Lung (tissue), 12 donors: ENCODE data around the gene PSMC4. TPM values are rescaled to one million over a fixed set of nuclear protein-coding genes. Genes with fewer than 3 reads are reported as not detected.

Experiments
- ATAC-seq: fragments of 200-7000 bp; cut with Tn5 transposase; one replicate; pipeline ENCODE4 v1.9.1; 2020; ENCODE audit warnings: moderate number of reproducible peaks; ENCODE audit not compliant: insufficient read depth, low FRiP score
- DNase-seq, 3 donors: peaks; one replicate each; pipeline ENCODE4 v3.0.0-alpha.2; 2013 to 2017
- H3K27ac ChIP-seq, 2 donors: one replicate each; pipeline ENCODE4 v1.5.1; 2013; ENCODE audit warnings: mild to moderate bottlenecking in 2 of 2, moderate library complexity in 2 of 2, control low read depth in 1 of 2, inconsistent platforms in 1 of 2, low read depth in 1 of 2, low read length in 1 of 2
- H3K27me3 ChIP-seq, 3 donors: one replicate each; pipeline ENCODE4 v1.5.1; 2013; ENCODE audit warnings: low read length in 2 of 3; ENCODE audit not compliant: control insufficient read depth in 3 of 3, insufficient read depth in 3 of 3
- H3K36me3 ChIP-seq, 4 donors: one replicate each; pipeline ENCODE4 v1.5.1; 2013; ENCODE audit warnings: low read length in 4 of 4, mild to moderate bottlenecking in 1 of 4, moderate library complexity in 1 of 4; ENCODE audit not compliant: control insufficient read depth in 4 of 4, insufficient read depth in 4 of 4
- H3K4me1 ChIP-seq, 5 donors: one replicate each; pipeline ENCODE4 v1.5.1; 2013; ENCODE audit warnings: low read length in 5 of 5, mild to moderate bottlenecking in 2 of 5, moderate library complexity in 1 of 5; ENCODE audit not compliant: control insufficient read depth in 5 of 5, insufficient read depth in 5 of 5
- H3K4me3 ChIP-seq: one replicate; pipeline ENCODE4 v1.5.1; 2013; ENCODE audit warnings: mild to moderate bottlenecking, control low read depth, moderate library complexity
- H3K9ac ChIP-seq, 2 donors: one replicate each; pipeline ENCODE4 v1.5.1; 2013; ENCODE audit warnings: low read length in 2 of 2, control low read depth in 1 of 2; ENCODE audit not compliant: insufficient read depth in 1 of 2
- H3K9me3 ChIP-seq, 4 donors: one replicate each; pipeline ENCODE4 v1.5.1; 2013; ENCODE audit warnings: low read length in 3 of 4, mild to moderate bottlenecking in 1 of 4, moderate library complexity in 1 of 4; ENCODE audit not compliant: control insufficient read depth in 4 of 4, insufficient read depth in 3 of 4
- WGBS, 2 donors: extraction: QIAGEN DNeasy Blood & Tissue Kit; methylation state at CpG; one replicate each; pipeline ENCODE4 v1.1.7; 2013; 5-methylcytosine and 5-hydroxymethylcytosine counted together
- polyA plus RNA-seq, 2 donors: library from polyadenylated mRNA; stranded (reverse); fragments of 200-250 nt; gene quantifications; one replicate each; pipeline ENCODE4 v1.2.1, GENCODE V29; 2013
- total RNA-seq, 2 donors: library from RNA; depleted of rRNA in 1 of 2; stranded (reverse); fragments of >200 nt in 1 of 2; gene quantifications; one replicate each; pipeline ENCODE4 v1.2.1, GENCODE V29; 2014 to 2021
- TF ChIP-seq, protein P1 (sequence below): IDR thresholded peaks from 2 replicates; pipeline ENCODE4 v1.5.1; 2012; ENCODE audit warnings: mild to moderate bottlenecking; ENCODE audit errors: control extremely low read depth, extremely low read depth
- donor health status: control.
- donor health status: control.
- donor health status: Bipolar disorder and iron deficiency.
- donor health status: healthy.
- donor health status: DM: yes; HTN: yes; CAD: no.

PSMC4 gene
- total and polyA plus RNA-seq, 4 donors, result 45.2 to 95.4 (median 87.2) TPM

DNA sequence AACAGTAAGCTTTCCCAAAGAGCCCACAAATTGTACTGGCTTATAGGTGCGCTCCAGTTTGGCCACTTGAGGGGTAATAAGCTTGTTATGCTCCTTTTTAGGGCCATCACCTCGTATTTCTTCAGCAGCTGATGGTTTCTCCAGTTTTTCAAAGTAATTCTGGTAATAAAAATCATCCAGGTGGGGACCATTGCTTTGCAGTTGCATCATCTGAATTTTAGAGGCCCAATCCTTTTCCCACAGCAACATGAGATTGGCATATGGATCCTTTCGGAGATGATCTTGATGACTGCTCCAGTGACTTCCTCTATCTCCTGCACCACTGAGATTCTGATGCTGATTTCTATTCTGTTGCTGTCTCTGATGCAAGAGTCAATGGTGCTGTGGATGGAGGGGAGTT, 53.0 kb downstream of the PSMC4 start:
- Histone ChIP-seq H3K27me3 (no peaks in the 10 kb centered on the region), H3K4me3 (no peak overlapping the region), H3K36me3 (no peaks in the 10 kb centered on the region), H3K4me1 (no peaks in the 10 kb centered on the region), H3K9me3 (peaks cover 2 to 41% (median 21%) of the 10 kb centered on the region in 4 donors), H3K9ac (no peak overlapping the region), H3K27ac (no peak overlapping the region)
- TF ChIP-seq, protein P1, sequence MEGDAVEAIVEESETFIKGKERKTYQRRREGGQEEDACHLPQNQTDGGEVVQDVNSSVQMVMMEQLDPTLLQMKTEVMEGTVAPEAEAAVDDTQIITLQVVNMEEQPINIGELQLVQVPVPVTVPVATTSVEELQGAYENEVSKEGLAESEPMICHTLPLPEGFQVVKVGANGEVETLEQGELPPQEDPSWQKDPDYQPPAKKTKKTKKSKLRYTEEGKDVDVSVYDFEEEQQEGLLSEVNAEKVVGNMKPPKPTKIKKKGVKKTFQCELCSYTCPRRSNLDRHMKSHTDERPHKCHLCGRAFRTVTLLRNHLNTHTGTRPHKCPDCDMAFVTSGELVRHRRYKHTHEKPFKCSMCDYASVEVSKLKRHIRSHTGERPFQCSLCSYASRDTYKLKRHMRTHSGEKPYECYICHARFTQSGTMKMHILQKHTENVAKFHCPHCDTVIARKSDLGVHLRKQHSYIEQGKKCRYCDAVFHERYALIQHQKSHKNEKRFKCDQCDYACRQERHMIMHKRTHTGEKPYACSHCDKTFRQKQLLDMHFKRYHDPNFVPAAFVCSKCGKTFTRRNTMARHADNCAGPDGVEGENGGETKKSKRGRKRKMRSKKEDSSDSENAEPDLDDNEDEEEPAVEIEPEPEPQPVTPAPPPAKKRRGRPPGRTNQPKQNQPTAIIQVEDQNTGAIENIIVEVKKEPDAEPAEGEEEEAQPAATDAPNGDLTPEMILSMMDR, result no peak
- no peak for ATAC-seq
- WGBS, 2 donors, result 86 to 94% methylated on average over 3 of the region's 3 CpGs
- no peak for DNase-seq

DNA sequence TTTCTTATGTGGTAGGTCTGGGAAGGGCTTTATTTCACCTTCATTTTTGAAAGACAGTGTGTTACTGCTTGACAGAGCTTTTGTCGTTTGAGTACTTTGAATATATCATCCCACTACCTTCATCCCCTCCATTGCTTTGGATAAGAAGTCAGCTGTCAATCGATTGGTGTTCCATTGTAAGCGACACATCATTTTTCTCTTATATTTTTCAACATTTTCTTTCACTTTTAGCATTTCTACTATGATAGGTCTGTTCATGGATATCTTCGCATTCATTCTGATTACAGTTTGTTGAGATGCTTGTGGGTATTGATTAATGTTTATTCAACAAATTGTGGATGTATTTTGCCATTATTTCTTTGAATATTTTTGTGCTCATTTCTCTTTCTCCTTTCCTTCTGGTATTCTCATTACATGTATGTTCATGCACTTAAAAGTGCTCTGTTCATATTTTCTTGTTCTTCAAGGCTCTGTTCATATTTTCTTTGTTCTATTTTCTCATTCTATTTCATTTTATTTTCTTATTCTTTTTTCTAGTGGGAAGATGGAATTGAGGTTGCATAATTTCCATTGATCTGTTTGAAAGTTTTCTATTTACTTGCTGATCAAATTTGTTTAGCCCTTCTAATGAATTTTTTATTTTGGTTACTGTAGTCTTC, 55.1 kb downstream of the PSMC4 start:
- H3K27ac ChIP-seq, result no peak overlapping the region
- H3K9me3 ChIP-seq, result peaks cover 2 to 49% (median 29%) of the 10 kb centered on the region in 4 donors
- H3K36me3 ChIP-seq, result no peaks in the 10 kb centered on the region
- ATAC-seq (no peak), DNase-seq (no peak)
- H3K4me1 ChIP-seq, result no peaks in the 10 kb centered on the region
- H3K9ac ChIP-seq, result no peak overlapping the region
- TF ChIP-seq, protein P1, result no peak
- no peak overlapping the region for H3K4me3 ChIP-seq
- no peaks in the 10 kb centered on the region for H3K27me3 ChIP-seq
- 96 to 97% methylated on average over 4 of the region's 4 CpGs for WGBS, 2 donors

- DNase-seq (no peak), ATAC-seq (no peak)
- Histone ChIP-seq H3K4me1 (no peaks in the 10 kb centered on the region), H3K36me3 (no peaks in the 10 kb centered on the region), H3K4me3 (no peak overlapping the region), H3K27ac (no peak overlapping the region), H3K9me3 (peaks cover 2 to 49% (median 34%) of the 10 kb centered on the region in 4 donors), H3K27me3 (no peaks in the 10 kb centered on the region), H3K9ac (no peak overlapping the region)
- WGBS, 2 donors, result 85 to 95% methylated on average over 5 of the region's 5 CpGs
- TF ChIP-seq, protein P1, result no peak
Measured at GRCh38 chr19:40026597-40026970, 55.6 kb downstream of the PSMC4 start.

Other genes with a start within 250 kb of the PSMC4 start
- 1 to 10 TPM in 1 of 2 donors, under 1 TPM in 1; 0.46 to 1.8 TPM for gene CLC, start 233.1 kb upstream of the PSMC4 start, total RNA-seq
- gene CLC, start 233.1 kb upstream of the PSMC4 start, polyA plus RNA-seq, result 1 to 10 TPM in 1 of 2 donors, under 1 TPM in 1; 0.30 to 4.6 TPM
- not detected for gene LEUTX, start 192.3 kb upstream of the PSMC4 start, total RNA-seq
- gene LEUTX, start 192.3 kb upstream of the PSMC4 start, polyA plus RNA-seq, result not detected
- gene DYRK1B, start 137.0 kb upstream of the PSMC4 start, total RNA-seq, result 10 to 100 TPM; 25.5 to 25.6 TPM
- gene DYRK1B, start 137.0 kb upstream of the PSMC4 start, polyA plus RNA-seq, result 10 to 100 TPM in 1 of 2 donors, 1 to 10 TPM in 1; 7.9 to 16.1 TPM
- gene FBL, start 124.8 kb upstream of the PSMC4 start, total RNA-seq, result 100 to 1,000 TPM; 152 to 154 TPM
- 100 to 1,000 TPM; 249 to 253 TPM for gene FBL, start 124.8 kb upstream of the PSMC4 start, polyA plus RNA-seq
- gene FCGBP, start 36.5 kb upstream of the PSMC4 start, total RNA-seq, result 10 to 100 TPM; 49.5 to 65.8 TPM
- gene FCGBP, start 36.5 kb upstream of the PSMC4 start, polyA plus RNA-seq, result 1 to 10 TPM; 1.3 to 3.4 TPM
- 1 to 10 TPM; 4.2 to 9.2 TPM for gene ZNF546, start 25.9 kb downstream of the PSMC4 start, total RNA-seq
- gene ZNF546, start 25.9 kb downstream of the PSMC4 start, polyA plus RNA-seq, result 1 to 10 TPM; 1.0 to 1.1 TPM
- 10 to 100 TPM; 17.9 to 39.8 TPM for gene ZNF780B, start 85.1 kb downstream of the PSMC4 start, total RNA-seq
- gene ZNF780B, start 85.1 kb downstream of the PSMC4 start, polyA plus RNA-seq, result 10 to 100 TPM in 1 of 2 donors, 1 to 10 TPM in 1; 4.7 to 14.7 TPM
- gene ZNF780A, start 119.8 kb downstream of the PSMC4 start, total RNA-seq, result 10 to 100 TPM; 17.6 to 22.5 TPM
- 10 to 100 TPM; 10.4 to 32.9 TPM for gene ZNF780A, start 119.8 kb downstream of the PSMC4 start, polyA plus RNA-seq
- 10 to 100 TPM in 1 of 2 donors, 1 to 10 TPM in 1; 4.4 to 18.0 TPM for gene MAP3K10, start 220.3 kb downstream of the PSMC4 start, total RNA-seq
- gene MAP3K10, start 220.3 kb downstream of the PSMC4 start, polyA plus RNA-seq, result 10 to 100 TPM in 1 of 2 donors, 1 to 10 TPM in 1; 6.9 to 15.7 TPM
- gene TTC9B, start 247.2 kb downstream of the PSMC4 start, total RNA-seq, result not detected
- gene TTC9B, start 247.2 kb downstream of the PSMC4 start, polyA plus RNA-seq, result not detected